Smooth muscle cell (in vitro differentiated cells): ENCODE data around the gene MAST4. TPM values are rescaled to one million over a fixed set of nuclear protein-coding genes. Genes with fewer than 3 reads are reported as not detected.

ENCODE experiments used
- DNase-seq: peaks from one replicate; lab custom pipeline; 2025; ENCODE audit not compliant: unreplicated experiment; lab: John Stamatoyannopoulos, UW
- H2AFZ ChIP-seq: fragments of 200-600 bp; sonication (generic); 2 replicates; pipeline ENCODE4 v1.6.0; 2016; ENCODE audit warnings: antibody characterized with exemption, low read depth, mild to moderate bottlenecking
- H3F3A ChIP-seq: fragments of 200-600 bp; sonication (generic); 2 replicates; pipeline ENCODE4 v1.6.0; 2017; ENCODE audit warnings: antibody characterized with exemption, low read depth
- H3K27ac ChIP-seq: fragments of 200-600 bp; sonication (generic); 2 replicates; pipeline ENCODE4 v1.5.1; 2016; ENCODE audit warnings: low read depth, mild to moderate bottlenecking
- H3K27me3 ChIP-seq: fragments of 200-600 bp; sonication (generic); 2 replicates; pipeline ENCODE4 v1.6.1; 2016; ENCODE audit warnings: low read depth, mild to moderate bottlenecking
- H3K36me3 ChIP-seq: fragments of 200-600 bp; sonication (generic); 2 replicates; pipeline ENCODE4 v1.5.1; 2016; ENCODE audit warnings: low read depth
- H3K4me1 ChIP-seq: fragments of 200-600 bp; sonication (generic); 2 replicates; pipeline ENCODE4 v1.5.1; 2016; ENCODE audit warnings: low read depth
- H3K4me2 ChIP-seq: fragments of 200-600 bp; sonication (generic); 2 replicates; pipeline ENCODE4 v1.6.0; 2016; ENCODE audit warnings: mild to moderate bottlenecking
- H3K4me3 ChIP-seq: fragments of 200-600 bp; sonication (generic); 2 replicates; pipeline ENCODE4 v1.5.1; 2016; ENCODE audit warnings: mild to moderate bottlenecking
- H3K79me2 ChIP-seq: fragments of 200-600 bp; sonication (generic); 2 replicates; pipeline ENCODE4 v1.6.0; 2016; ENCODE audit warnings: low read depth, mild to moderate bottlenecking
- H3K9ac ChIP-seq: fragments of 200-600 bp; sonication (generic); 2 replicates; pipeline ENCODE4 v1.6.0; 2016; ENCODE audit warnings: low read depth
- H3K9me3 ChIP-seq: fragments of 200-600 bp; sonication (generic); replicated peaks from 2 replicates; pipeline ENCODE4 v1.5.1; 2016; ENCODE audit warnings: low read depth
- H4K20me1 ChIP-seq: fragments of 200-600 bp; sonication (generic); 2 replicates; pipeline ENCODE4 v1.6.0; 2016; ENCODE audit warnings: low read depth
- CTCF ChIP-seq: fragments of 200-600 bp; sonication (generic); IDR thresholded peaks from 2 replicates; pipeline ENCODE4 v1.5.1; 2017; ENCODE audit warnings: borderline replicate concordance, mild to moderate bottlenecking, antibody characterized with exemption; ENCODE audit not compliant: insufficient read depth, poor library complexity, severe bottlenecking
- WGBS: methylation state at CpG from one replicate; pipeline ENCODE4 v1.1.7; 2016; ENCODE audit warnings: low lambda C conversion rate; 5-methylcytosine and 5-hydroxymethylcytosine counted together
- polyA plus RNA-seq: library from polyadenylated mRNA; unstranded; fragments of >200 nt; fragmentation: Nextera tagmentation; extraction: Ambion mirVana; gene quantifications from 2 replicates; pipeline ENCODE4 v1.2.1, GENCODE V29; 2016
- total RNA-seq: library from RNA; depleted of rRNA; stranded (reverse); fragments of >200 nt; gene quantifications from 2 replicates; pipeline ENCODE4 v1.2.3, GENCODE V29; 2014

Gene MAST4
- total and polyA plus RNA-seq, 2 experiments from 2014 or later = 6.3 to 24.0 TPM

DNA sequence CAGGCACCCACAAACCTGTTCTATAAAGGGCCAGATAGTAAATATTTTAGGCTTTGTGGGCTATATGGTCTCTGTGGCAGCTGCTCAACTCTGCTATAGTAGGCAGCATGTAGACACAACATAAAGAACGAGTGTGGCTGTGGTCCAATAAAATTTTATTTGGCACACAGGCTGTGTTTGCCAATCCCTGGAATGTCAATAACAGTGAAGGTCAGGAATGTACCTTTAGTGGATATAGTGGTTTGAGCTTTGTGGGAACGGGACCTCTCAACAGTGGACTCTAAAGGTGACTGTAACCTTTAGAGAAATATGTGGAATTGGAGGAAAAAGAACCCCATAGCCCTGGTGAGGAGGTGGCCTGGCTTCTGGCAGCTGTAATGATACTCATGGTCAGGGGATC, 145.2 kb downstream of the MAST4 start:
- no peaks in the 10 kb centered on the region for H3K36me3 ChIP-seq
- no peaks in the 10 kb centered on the region for H3F3A ChIP-seq
- no peak for DNase-seq
- no peak overlapping the region for H3K4me2 ChIP-seq
- H3K27me3 ChIP-seq = no peaks in the 10 kb centered on the region
- H3K4me3 ChIP-seq = no peak overlapping the region
- no peaks in the 10 kb centered on the region for H3K9me3 ChIP-seq
- no peaks in the 10 kb centered on the region for H3K4me1 ChIP-seq
- no peak overlapping the region for H3K27ac ChIP-seq
- no peaks in the 10 kb centered on the region for H3K79me2 ChIP-seq
- no peak for TF ChIP-seq CTCF
- no peaks in the 10 kb centered on the region for H4K20me1 ChIP-seq
- no peak overlapping the region for H3K9ac ChIP-seq
- WGBS = 82% methylated on average over 2 of the region's 2 CpGs
- H2AFZ ChIP-seq = no peak overlapping the region

GRCh38 chr5:66742083-66742895, 146.1 kb downstream of the MAST4 start:
- Histone ChIP-seq H3K27me3 (no peaks in the 10 kb centered on the region), H4K20me1 (no peaks in the 10 kb centered on the region), H3K79me2 (no peaks in the 10 kb centered on the region), H3F3A (no peaks in the 10 kb centered on the region), H3K36me3 (no peaks in the 10 kb centered on the region), H3K9ac (no peak overlapping the region), H3K4me2 (no peak overlapping the region), H3K27ac (no peak overlapping the region), H3K4me1 (no peaks in the 10 kb centered on the region), H3K9me3 (no peaks in the 10 kb centered on the region), H2AFZ (no peak overlapping the region), H3K4me3 (no peak overlapping the region)
- 92% methylated on average over 15 of the region's 15 CpGs for WGBS
- TF ChIP-seq CTCF = no peak
- no peak for DNase-seq

DNA sequence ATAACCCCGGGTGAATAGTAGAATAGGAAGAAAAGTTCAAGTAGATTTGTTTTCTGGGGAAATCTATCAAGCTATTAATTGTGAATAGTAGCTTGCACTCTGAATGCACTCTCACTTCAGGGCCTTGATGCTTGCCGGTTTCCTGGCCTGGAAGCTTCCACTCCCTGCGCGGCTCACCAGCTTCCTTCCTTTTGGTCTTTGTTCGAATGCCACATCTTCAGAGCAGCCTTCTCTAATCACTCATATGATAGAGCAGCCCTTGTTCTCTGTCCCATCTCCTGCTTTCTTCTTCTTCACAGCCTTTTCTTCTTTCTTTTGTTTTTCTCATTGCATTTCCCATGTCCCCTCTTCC, 146.7 kb downstream of the MAST4 start:
- H3K79me2 ChIP-seq = no peaks in the 10 kb centered on the region
- H3F3A ChIP-seq = no peaks in the 10 kb centered on the region
- H3K27me3 ChIP-seq = no peaks in the 10 kb centered on the region
- H3K9ac ChIP-seq = no peak overlapping the region
- H3K27ac ChIP-seq = no peak overlapping the region
- no peak overlapping the region for H3K4me3 ChIP-seq
- H4K20me1 ChIP-seq = no peaks in the 10 kb centered on the region
- no peak for DNase-seq
- H3K9me3 ChIP-seq = no peaks in the 10 kb centered on the region
- no peak for TF ChIP-seq CTCF
- WGBS = 88% methylated on average over 5 of the region's 5 CpGs
- no peak overlapping the region for H3K4me2 ChIP-seq
- no peak overlapping the region for H2AFZ ChIP-seq
- H3K4me1 ChIP-seq = no peaks in the 10 kb centered on the region
- H3K36me3 ChIP-seq = no peaks in the 10 kb centered on the region

DNA sequence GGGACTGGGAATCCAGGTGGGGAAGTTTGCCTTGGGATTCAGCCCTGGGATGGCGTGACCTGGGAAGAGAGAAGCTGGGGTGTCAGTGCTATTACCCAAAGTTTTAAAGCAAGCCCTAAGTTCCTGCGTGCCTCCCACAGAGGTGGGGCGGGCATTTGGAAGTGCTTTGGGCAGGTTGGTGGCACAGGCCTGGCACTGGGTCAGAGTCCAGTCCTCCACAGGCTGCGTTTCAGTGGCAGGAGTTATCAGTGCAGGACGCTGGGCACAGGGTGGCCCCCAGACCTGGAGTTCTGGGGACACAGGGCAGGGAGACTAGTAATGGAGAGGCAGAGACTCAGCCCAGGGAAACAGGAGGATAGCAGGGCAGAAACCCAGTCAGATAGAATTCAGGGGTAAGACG, 147.2 kb downstream of the MAST4 start:
- Histone ChIP-seq H3K27ac (no peak overlapping the region), H3K9ac (no peak overlapping the region), H3K27me3 (no peaks in the 10 kb centered on the region), H2AFZ (no peak overlapping the region), H3K4me3 (no peak overlapping the region), H3F3A (no peaks in the 10 kb centered on the region), H3K79me2 (no peaks in the 10 kb centered on the region), H3K36me3 (no peaks in the 10 kb centered on the region), H3K4me1 (no peaks in the 10 kb centered on the region), H3K4me2 (no peak overlapping the region), H4K20me1 (no peaks in the 10 kb centered on the region), H3K9me3 (no peaks in the 10 kb centered on the region)
- TF ChIP-seq CTCF = no peak
- no peak for DNase-seq
- WGBS = 94% methylated on average over 6 of the region's 6 CpGs
